ENCODE data around the gene CREB3L1. TPM values are rescaled to one million over a fixed set of nuclear protein-coding genes. Genes with fewer than 3 reads are reported as not detected.
A peak's percentile ranks its signal among the peaks of the same experiment; 100 is the strongest.

The CREB3L1 gene
- total RNA-seq, 1 donor from 2014 or later = 9.8 TPM

DNA sequence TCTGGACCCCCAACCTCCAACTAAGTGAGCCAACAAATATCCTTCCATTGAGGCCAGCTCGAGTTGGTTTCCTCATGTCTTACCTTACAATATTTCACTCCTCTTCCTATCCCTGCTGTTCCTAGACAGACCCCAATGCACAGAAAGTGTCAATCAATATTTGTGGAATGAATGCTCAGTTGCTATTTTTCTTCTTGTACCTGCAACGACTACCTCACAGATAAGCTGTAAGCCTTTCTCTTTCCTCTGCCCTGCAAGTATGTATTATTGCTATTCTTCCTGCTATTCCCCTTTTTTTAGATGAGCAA is 26.8 kb upstream of the CREB3L1 start:
- H3K36me3 Mint-ChIP-seq = no peaks in the 10 kb centered on the region
- no peak overlapping the region for H3K4me3 Mint-ChIP-seq
- H3K9me3 Mint-ChIP-seq = no peaks in the 10 kb centered on the region
- peak overlapping the region; percentile 16 for H3K27ac Mint-ChIP-seq
- no peaks in the 10 kb centered on the region for H3K27me3 Mint-ChIP-seq
- TF ChIP-seq, protein P1, sequence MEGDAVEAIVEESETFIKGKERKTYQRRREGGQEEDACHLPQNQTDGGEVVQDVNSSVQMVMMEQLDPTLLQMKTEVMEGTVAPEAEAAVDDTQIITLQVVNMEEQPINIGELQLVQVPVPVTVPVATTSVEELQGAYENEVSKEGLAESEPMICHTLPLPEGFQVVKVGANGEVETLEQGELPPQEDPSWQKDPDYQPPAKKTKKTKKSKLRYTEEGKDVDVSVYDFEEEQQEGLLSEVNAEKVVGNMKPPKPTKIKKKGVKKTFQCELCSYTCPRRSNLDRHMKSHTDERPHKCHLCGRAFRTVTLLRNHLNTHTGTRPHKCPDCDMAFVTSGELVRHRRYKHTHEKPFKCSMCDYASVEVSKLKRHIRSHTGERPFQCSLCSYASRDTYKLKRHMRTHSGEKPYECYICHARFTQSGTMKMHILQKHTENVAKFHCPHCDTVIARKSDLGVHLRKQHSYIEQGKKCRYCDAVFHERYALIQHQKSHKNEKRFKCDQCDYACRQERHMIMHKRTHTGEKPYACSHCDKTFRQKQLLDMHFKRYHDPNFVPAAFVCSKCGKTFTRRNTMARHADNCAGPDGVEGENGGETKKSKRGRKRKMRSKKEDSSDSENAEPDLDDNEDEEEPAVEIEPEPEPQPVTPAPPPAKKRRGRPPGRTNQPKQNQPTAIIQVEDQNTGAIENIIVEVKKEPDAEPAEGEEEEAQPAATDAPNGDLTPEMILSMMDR (conservative IDR thresholded peaks at IDR 0.05) = no peak
- peaks cover 34% of the 10 kb centered on the region for H3K4me1 Mint-ChIP-seq (ENCODE audit: unreplicated experiment)
- no peak for DNase-seq (ENCODE audit: extremely low spot score, unreplicated experiment)

DNA sequence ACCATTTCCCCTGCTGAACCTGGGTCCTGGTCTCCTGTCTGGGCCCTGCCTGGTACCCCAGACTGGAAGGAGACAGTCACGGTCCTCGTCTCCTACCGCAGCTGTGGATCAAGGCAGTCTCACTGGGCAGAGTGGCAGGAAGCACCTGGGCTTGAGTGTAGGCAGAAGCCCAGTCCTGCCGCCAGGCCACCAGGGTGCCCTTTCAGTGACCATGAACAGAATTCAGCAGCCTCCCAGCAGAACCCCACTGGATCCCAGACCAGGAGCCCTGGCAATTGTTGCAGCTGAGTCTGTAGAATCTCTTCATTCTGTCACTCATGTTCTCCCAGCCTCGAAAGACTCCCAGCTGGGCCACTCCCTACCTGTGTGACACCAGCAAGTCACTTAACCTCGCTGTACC is 25.5 kb upstream of the CREB3L1 start:
- no peak for DNase-seq (ENCODE audit: extremely low spot score, unreplicated experiment)
- H3K27ac Mint-ChIP-seq = peak overlapping the region; percentile 61
- H3K27me3 Mint-ChIP-seq = no peaks in the 10 kb centered on the region
- H3K4me3 Mint-ChIP-seq = peak overlapping the region; percentile 13
- H3K9me3 Mint-ChIP-seq = no peaks in the 10 kb centered on the region
- peaks cover 34% of the 10 kb centered on the region for H3K4me1 Mint-ChIP-seq (ENCODE audit: unreplicated experiment)
- H3K36me3 Mint-ChIP-seq = no peaks in the 10 kb centered on the region
- TF ChIP-seq, protein P1 (conservative IDR thresholded peaks at IDR 0.05) = no peak

DNA sequence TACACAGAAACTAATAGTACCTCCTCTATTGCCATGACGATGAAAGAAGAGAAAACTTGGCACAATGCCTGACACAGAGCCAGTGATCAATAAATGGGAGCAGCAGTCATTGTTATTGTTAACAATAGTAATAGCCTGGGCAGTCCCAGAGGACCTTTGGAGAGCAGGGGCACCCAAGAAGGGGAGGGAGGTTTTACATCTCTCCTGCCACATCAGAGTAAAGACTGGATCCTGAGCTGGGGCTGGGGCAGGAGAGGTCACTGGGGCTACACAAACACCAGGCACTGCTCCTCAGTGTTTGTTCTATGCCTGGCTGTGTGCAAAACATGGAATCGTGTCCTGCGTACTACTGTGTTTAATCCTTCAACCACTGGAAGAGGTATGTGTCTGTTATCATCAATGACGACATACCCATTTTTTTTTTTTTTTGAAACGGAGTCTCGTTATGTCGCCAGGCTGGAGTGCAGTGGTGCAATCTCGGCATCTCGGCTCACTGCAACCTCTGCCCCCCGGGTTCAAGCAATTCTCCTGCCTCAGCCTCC is 25.0 kb upstream of the CREB3L1 start:
- H3K27ac Mint-ChIP-seq = peak overlapping the region; percentile 61
- no peak for DNase-seq (ENCODE audit: extremely low spot score, unreplicated experiment)

DNA sequence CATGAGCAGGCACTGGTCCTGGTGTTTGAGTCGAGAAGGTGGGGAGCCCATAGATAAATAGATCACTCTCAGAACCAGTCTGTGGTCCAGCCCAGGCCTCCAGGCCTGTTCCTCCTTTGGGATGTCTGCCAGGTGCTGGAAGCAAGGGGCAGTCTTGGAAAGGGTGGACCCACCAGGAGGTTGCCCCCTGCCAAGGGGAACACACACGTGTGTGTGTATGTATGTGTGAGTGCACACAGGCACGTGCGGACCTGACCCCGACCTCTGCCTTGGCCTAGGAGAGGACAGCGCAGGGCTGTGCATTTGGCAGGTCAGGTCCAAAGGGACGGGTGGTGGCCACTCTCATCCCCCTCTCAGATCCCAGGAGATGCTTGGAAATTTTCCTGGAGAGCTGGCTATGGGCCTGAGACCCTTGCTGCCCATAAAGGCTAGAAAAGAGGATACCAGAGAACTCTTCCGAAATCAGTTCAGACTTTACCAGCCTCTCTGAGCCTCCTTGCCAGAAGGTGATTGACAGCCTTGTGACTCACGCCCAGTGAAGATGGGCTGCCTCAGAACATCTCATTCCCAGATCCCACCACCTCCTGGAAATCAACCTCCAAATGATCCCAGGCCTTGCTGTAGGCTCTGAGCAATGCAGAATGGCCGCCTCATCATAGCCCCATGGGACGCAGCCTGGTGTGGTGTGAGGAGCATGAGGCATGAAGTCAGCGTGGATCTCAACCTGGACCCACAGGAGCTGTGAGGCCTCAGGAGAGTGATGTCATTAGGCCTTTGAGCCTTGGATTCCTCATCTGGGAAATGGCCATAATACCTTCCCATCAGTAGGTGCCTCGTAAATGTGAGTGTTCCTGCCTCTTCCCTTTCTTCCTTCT is 24.0 kb upstream of the CREB3L1 start:
- TF ChIP-seq, protein P1 (conservative IDR thresholded peaks at IDR 0.05) = no peak
- no peak overlapping the region for H3K4me3 Mint-ChIP-seq

More for the DNA sequence above, 25.0 kb upstream of the CREB3L1 start:
- Mint-ChIP-seq H3K4me3 (peak overlapping the region; percentile 13), H3K9me3 (no peaks in the 10 kb centered on the region), H3K36me3 (no peaks in the 10 kb centered on the region), H3K27me3 (no peaks in the 10 kb centered on the region), H3K4me1 (ENCODE audit: unreplicated experiment) (peaks cover 34% of the 10 kb centered on the region)
- TF ChIP-seq, protein P1 (conservative IDR thresholded peaks at IDR 0.05) = no peak

DNA sequence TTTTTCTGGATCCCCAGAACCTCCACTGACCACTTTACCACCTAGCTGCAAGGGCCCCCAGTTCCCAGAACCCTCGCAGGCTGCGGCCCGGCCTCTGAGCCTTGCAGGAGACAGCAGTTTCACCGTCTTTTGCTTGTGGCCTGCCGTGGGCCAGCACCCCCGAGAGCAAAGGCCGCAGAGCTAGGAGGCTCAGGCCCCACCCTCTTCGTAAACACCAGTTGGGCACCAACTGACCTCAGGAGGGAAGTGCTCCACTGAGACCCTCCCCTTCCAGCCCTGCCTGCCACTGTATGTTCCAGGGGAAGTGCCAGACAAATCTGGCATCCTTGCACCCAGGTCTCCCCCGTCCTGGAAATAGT is 23.4 kb upstream of the CREB3L1 start:
- no peak for DNase-seq (ENCODE audit: extremely low spot score, unreplicated experiment)
- H3K27me3 Mint-ChIP-seq = no peaks in the 10 kb centered on the region
- H3K4me1 Mint-ChIP-seq (ENCODE audit: unreplicated experiment) = peaks cover 24% of the 10 kb centered on the region
- H3K4me3 Mint-ChIP-seq = no peak overlapping the region
- H3K27ac Mint-ChIP-seq = peak overlapping the region; percentile 53
- TF ChIP-seq, protein P1 (conservative IDR thresholded peaks at IDR 0.05) = no peak
- no peaks in the 10 kb centered on the region for H3K36me3 Mint-ChIP-seq
- no peaks in the 10 kb centered on the region for H3K9me3 Mint-ChIP-seq

More for the DNA sequence above, 24.0 kb upstream of the CREB3L1 start:
- DNase-seq (ENCODE audit: extremely low spot score, unreplicated experiment) = no peak
- peak overlapping the region; percentile 61 for H3K27ac Mint-ChIP-seq
- H3K27me3 Mint-ChIP-seq = no peaks in the 10 kb centered on the region
- H3K4me1 Mint-ChIP-seq (ENCODE audit: unreplicated experiment) = peaks cover 30% of the 10 kb centered on the region
- H3K36me3 Mint-ChIP-seq = no peaks in the 10 kb centered on the region
- H3K9me3 Mint-ChIP-seq = no peaks in the 10 kb centered on the region

Measured in type B pancreatic cell (in vitro differentiated cells).